ENCODE measurements around the gene WWOX.

WWOX gene

DNA sequence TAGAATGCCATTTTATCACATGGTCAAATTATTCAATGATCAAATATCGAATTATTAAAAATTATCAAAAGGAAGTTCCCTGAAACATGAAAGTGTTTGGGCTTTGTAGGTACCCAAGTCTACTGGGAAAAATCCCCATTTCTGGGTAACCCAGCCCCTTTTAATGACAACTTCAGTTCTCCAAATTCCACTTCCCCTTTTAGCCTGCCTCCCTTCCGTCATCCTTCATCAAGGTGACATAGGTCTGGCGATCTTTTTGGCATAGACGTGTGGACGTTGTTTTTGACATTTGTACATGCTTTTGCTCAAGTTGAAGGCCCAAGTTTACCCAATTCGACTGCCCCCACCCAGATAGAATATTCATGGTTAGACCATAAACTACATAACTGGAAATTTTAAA, 840.1 kb downstream of the WWOX start:
- no peak for DNase-seq

DNA sequence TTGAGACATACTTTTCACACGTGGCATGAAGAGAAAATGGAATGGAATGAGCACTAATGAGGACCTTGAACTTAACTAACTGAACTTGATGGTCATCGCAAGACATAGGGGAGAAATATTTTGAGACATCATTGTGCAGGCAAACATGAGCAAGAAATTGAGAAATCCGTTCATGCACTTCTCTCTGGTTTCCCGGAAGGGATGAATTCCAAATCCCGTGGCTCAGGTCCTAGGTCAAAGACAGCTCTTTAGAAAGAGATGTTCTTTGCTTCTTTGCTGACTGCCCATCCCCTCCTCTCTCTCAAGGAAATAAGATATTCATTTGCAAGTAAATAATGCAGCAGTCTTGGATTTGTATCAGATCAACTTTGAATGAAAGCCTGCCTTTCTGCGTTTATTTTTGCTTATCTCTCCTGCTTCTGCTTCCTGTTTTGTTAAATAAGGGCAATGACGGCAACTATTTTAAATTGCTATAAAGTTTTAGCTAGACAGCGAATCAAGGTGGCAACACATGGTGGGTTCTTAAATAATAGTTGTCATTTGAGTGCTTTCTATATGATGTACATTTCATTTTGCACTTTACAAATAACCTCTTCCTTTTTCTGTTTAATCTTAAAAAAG, 843.3 kb downstream of the WWOX start:
- no peak for DNase-seq

DNA sequence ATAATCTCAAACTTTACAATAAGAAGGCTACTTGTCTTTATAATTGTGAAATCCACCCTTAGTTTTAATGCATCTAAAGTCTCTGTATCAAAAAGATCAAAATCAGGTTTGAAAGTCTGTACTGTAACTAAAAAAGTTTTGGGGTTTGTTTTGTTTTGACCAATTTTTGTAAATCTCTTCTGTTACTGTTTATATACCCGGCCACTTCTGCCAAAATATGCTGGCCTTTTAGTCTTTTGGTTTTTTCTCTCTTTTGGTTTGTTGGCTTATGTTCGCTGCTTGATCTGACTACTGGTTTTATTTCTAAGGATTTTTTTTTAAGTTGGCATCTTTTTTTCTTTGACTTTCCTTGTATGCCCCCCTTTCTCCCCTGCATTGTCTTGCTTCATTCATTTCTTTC, 845.9 kb downstream of the WWOX start:
- DNase-seq = no peak

DNA sequence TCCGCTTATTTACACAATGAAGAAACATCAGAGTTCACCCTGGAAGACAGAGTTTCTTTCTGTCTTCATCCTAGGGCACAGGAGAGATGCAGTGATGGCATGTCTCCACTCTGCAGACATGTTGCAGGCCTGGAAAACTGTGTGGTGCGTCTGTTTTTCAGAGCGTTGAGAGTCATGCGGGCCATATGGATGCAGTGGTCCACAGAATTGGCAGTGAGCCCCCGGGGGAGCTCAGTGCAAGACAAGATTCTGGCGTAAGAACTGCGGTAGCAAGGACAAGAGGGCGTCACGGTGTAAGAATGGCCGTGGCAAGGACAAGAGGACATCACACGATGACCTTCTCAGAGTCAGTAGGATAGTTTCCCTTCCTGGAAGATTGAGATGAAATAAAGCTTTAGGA, 847.1 kb downstream of the WWOX start:
- no peak for DNase-seq

DNA sequence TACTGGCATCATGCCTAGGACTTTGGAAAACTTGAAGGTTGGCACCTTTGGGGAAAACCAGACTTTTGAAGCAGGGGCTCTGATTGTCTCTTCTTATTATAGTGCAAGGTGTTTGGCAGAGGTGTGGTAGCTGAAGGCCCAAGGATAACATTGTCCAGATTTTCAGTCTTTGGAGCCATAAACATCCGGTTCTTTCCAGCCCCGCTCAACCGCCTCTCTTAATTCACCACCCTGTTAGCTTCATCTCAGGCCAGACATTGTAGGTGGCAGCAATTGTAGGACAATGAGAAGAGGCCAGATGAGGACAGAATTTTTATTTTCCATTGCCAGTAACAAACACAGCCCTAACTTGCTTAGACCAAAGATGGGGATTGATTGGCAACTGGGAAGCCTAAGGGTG, 851.3 kb downstream of the WWOX start:
- DNase-seq = no peak

DNA sequence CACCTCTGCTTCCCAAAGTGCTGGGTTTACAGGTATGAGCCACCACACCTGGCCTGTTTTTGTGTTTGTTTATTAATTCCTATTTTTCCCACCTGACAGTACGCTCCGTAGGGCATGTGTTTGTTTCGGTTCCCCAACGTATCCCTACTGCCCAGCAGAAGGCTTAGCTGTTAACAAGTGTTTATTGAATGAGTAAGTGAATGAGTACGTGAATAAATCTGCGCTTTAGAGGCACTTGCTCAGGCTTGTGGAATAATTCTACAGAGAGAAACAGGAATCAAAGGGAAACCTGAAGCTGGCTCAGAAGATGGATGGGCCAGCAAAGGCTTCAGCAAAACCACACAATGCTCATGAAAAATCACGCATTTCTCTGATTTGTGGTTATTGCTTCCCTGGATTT, 853.2 kb downstream of the WWOX start:
- DNase-seq = no peak

DNA sequence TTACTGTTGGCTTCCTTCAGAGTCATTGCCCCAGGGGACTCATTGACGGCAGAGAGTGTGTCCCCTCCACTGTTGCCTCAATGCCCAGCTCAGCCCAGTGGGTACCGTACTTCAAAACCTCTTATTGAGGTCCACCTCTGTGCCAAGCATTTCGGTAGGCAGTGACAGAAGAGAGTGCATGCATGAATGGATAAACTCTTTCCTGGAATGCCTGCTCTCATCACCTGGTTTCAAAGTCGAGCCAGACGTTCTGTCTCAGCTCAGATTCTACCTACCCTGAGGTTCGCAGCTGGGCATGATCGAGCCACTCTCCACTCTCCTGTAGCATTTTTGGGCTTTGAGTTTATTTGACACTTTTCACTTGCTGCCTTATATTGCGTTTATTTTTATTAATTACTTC, 854.1 kb downstream of the WWOX start:
- no peak for DNase-seq

DNA sequence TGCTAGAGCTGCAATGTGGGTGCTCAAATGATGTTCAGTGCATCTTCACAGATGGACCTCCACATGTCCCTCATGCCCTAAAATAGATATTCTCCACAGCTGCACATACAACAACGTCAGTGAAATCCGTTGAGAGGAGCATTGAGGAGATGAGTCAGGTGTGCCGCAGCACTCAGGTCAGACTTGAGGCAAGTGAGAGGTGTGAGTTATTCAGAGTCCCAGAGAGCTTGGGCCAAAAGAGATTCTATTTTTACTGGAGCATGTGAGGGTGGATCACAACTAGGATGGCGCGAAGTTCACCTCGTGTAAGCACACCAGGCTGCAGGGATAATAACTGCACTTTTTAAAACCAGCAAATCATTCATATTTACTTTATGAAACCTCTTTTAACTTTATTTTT, 855.8 kb downstream of the WWOX start:
- no peak for DNase-seq

DNA sequence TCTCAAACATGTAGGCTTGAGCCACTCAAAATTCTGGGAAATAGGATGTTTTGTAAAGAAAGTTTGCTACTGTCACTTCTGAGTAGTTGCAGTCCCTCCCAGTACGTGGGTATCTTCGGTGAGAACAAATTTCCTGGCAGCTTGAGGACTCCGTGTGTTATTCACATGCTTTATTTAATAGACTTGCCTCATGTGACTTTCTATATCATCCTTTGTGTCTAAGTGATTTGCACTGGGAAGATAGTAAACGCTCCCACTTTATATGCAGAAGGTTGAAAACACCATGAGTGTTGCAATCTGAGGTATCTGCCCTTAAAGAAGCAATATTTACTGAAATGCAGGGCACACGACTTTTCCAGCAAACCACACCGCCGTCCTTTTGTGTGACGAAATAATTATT, 857.4 kb downstream of the WWOX start:
- DNase-seq = no peak

DNA sequence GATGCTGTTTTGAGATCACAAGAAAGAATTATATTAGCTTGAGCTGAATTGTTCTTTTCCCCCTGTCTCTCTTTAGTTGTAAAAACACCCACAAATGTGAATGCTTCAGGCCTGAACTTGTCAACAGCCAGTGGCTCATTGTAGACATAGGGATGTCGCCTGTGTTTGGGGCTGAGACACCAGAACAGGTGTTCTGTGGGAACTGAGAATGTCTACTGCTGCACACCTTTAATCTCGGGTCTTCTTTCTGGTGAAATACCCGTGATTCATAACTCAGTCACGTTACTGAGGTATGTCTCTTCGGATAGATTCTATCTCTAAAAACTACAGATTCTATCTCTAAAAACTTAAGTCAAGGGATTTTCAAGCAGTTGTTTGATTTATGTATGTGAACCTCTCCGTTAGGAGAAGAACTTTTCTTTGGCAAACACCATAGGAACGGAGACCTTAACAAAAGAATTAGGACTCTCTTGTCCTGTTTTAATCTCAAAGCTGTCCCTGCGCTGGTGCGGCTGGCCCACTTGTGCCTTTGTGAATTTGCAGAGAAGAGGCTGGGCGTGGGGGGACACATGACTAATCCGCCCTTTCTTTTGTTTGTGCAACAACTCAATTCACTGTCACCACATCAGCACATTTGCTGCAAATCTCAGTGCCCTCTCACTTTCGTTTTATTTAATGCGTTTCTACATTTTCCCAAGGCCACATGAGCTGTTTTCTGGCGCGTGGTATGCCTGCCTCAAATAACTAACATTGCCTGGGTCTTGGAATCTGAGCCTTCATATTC, 858.1 kb downstream of the WWOX start:
- no peak for DNase-seq

DNA sequence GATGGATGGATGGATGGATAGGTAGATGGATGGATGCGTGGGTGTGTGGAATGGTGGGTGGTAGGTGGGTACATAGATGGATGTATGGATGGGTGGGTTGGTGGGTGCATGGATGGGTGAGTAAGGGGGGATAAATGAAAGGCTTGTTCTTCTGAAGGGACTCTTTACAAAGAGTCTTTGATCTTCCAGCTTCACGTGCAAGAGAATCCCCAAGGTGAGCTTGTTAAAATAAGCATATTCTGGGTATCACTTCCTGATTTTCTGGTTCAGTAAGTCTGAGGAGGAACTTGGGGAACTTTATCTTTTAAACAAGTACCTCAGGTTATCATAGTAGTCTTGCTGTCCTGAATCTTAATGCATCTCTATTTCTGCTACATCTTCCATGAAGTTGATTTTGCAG, 862.0 kb downstream of the WWOX start:
- DNase-seq = no peak

DNA sequence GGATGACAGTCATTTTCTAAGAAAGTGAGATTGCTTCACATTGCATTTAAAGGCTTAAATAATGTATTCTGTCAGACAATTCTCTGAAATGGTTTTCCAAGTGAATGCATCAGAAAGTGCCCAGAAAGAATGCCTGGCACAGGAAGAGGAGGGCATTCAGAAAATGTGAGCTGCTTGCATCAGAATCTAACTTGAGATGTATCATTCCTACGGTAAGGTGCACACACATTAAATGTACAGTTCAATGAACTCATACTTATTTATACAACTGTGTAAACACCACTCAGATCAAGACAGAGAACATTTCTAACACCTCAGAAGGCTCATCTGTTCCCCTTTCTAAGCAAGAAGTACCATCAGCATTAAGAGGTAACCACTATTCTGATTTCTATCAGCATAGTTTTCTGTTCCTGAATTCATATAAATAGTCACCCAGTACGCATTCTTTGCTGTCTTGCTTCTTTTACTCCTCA, 863.0 kb downstream of the WWOX start:
- DNase-seq = no peak

DNA sequence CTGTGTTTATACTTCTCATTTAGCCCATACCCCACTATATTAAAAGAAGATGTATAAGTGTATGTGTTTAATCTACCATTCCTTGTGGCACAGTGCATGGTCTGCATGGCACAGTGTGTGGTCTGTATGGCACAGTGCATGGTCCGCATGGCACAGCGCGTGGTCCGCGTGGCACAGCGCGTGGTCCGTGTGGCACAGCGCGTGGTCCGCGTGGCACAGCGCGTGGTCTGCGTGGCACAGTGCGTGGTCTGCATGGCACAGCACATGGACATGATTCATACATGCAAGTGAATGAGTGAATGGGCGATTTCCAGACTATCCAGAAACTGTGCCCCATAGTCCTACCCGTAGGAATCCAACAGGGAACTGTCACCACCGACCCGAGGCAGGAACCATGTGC, 868.5 kb downstream of the WWOX start:
- no peak for DNase-seq

DNA sequence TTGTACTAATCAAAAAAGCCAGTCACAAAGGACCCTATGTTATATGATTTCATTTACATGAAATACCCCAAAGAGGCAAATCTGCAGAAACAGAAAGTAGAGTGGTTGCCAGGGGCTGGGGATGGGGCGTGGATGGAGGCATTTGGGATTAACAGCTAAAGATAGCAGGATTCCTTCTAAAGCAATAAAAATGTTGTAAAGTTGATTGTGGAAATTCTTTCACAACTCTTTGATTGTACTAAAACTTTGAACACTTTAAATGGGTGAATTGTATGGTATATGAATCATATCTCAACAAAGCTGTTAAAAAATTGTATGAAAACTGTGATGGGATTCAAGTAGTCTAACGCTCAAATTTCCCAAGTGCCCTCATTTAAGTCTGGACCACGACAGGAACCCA, 870.3 kb downstream of the WWOX start:
- DNase-seq = no peak

DNA sequence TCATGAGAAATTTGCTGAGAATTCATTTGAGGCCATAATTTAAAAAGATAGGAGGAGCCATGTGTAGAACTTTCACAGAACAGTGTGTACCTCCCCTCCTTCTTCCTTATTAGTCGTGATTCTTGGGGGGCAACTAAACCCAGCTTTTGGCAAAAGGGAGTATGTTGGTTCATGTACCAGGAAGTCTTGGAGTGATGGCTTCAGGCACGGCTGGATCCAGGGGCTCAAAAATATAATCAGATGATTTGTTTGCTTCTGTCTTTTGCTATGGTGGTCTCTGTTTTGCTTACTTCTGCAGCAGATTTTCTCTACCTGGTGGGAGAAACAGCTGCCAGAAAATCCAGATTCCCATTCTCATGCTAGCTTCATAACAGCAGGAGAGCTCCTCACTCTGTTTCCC, 871.2 kb downstream of the WWOX start:
- DNase-seq = no peak

DNA sequence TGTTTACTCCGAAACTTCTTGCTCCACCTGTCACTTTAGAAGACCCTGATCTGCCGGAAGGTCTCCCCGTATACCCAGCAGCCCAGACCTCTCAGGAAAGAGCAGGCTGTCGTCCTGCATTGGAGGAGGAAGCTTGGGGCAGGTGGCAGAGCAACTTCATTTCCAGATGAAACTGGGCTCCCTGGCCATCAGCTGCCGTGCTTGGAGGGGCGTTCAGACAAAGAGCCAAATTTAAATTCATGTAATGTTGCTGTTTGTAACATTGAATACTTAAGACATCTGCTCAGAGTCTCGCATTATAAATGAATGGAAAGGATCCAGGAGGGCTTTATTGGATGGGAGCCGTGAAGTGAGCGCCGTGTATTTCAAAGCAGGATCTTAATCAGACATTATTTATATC, 872.6 kb downstream of the WWOX start:
- no peak for DNase-seq

DNA sequence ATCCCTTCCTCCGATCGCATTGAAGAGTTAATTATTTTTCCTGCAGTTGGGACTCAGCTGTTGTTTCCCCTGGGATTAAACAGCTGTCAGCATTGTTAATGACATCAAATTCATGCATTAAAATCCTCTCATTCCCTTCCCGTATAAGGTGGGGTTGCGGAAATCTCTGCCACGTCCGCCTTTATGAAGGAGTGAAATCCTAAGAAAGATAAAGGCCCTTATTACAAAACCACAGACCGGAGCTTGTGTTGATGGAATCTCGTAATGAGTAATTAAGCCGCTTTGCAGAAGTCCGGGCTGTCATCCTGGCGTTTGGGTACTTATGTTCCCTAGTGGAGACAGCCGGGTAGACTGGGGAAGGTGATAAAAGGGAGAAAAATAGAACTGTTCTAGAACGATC, 873.5 kb downstream of the WWOX start:
- DNase-seq = no peak

DNA sequence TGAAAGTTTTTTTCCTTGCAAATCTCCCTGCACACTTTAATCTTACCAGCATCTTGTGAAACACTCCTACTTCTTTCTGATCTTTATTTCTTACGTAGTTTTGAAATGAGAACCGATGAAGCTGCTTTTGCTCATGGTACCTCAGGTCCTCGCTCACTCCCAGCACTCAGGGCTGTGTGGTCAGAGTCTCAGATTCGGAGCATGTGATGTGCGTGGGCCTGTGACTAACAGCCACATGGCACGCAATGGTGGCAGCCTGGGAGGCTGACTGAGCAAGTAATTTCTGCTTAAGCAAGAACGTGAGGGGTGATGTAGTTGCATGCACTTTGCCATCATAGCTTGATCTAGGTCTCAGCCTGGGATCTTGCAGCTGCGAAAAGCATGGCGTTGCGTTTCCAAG, 876.8 kb downstream of the WWOX start:
- no peak for DNase-seq

DNA sequence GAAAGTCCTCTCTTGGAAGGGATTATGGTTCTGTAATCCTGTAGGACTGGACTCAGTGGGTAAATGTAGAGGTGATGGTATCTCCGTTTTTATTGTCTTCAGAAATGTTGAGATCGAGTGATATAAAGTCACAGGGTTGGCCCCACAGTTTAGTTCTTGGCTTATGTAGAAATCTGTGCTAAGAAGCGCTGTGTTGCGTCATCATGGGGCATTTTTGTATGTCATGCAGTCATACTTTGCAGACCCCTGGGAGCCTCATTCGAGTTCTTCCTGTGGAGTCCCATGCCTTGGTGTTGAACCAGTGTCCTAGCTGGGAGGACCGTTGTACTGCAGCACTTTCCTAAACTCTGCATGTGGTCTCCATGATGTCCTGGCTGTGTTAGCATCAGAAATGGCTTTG, 881.4 kb downstream of the WWOX start:
- DNase-seq = no peak

DNA sequence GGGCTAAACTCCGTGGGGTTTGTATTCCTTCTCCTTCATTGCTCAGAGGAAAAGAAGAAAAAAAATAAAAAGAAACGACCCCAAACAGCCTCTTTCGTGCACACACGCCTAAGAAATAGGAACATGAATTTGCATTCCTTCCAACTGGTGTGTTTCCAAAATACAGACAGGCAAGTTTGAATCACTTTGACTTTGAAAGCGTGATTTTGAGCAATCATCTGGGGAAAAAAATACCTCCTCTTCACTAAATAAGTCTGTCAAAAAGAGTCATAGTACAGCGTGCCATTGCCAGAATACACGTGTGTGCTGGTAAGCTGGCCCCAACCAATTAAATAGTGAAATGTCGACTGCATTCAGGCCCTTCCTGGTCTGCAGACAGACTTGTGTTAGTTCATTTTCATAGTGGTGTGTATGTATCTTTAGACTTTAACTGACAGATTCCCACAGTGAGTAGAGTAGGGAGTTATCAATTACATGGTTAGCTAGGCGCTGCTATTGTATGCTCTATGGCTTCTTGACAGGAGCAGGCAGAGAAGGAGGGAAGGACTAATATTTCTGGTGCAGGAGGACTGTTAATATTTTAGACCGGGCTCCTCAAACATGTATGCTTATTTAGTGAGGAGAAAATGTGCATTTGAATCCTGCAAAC, 882.8 kb downstream of the WWOX start:
- no peak for DNase-seq

DNA sequence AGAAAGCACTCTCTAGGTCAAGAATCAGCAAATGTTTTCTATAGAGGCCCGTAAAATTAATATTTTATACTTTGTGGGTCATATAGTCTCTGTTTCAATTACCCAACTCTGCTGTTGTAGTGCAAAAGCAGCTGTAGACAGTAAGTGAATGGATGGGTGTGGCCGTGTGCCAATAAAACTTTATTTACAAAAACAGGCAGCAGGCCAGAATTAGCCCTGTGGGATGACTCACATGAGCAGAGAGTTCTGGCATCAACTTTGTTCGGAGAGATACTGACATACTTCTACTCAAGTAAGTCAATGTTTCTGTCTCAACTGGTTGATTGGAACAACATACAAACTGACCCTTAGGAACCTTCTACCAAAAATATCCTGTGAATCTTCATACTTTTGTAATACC, 884.9 kb downstream of the WWOX start:
- DNase-seq = no peak

DNA sequence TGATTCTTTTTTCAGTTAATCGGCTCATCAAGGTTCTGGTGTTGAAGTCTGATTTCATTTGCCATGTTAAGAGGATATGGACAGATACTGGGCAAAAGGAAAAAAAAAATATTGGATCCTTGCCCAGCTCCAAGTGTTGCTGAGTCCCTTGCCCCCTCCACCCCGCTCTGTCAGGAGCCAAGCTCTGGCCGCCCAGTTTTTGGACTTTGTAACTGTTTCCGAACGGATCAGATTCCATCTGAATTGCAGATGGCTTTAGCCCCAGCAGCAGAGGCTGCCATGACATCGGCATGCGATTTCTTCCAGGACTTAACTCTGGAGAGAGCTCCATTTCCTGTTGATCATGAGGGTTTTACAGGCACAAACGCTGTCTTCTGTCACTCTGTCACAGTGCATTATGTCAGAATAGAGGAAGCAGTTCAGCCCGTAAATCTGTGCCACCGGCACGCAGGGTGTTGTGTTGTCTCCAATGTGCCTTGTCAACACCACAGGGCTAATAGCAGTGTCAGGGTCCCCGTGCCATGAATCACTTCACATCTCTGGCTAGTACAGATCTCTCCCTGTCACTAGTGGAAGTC, 885.5 kb downstream of the WWOX start:
- no peak for DNase-seq

DNA sequence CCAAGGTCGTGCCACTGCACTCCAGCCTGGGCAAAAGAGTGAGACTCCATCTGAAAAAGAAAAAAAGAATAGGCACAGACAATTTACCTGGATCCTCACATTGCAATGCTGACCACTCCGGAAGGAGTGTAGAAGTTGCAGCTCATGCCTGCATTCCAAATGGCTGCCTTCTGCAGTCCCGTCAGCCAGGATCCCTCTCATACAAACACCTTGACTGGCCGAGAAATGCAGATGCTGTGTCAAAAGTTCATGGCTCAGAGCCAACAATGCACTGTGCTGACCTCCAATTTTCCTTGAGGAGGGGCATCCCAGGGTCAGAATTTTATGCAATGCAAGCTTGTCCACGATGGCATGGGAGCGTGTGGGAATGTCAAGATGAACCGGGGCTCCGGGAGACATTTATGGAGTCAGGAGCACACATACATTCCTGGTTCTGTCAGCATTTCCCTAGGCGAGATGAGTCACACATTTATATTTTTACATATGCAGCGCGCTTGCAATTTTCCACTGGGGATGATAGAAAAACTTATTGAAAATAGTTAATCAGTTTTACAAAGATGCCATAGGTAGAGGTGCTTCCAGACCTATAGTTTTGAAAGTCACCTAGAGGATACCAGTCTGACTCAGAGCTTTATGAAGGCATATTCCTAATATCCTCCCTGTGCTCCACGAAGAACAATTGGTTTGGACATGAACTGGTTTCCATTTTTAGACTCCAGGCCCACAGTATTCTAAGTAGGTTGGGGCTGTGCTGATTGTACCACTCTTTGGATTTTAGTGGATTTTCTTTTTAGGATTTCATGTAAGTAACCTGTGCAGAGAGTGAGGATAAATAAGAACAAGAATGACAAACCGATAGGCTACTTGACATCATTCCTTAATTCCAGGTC, 886.5 kb downstream of the WWOX start:
- DNase-seq = no peak
